Ishikawa (cell line): ENCODE results near the gene HLCS.

ENCODE experiments used
- CEBPB ChIP-seq: IDR thresholded peaks from 2 replicates; pipeline ENCODE4 v1.6.1; 2012
- CREB1 ChIP-seq: IDR thresholded peaks from 2 replicates; pipeline ENCODE4 v1.6.1; 2012; ENCODE audit warnings: low read depth
- EGR1 ChIP-seq: IDR thresholded peaks from 2 replicates; pipeline ENCODE4 v1.6.1; 2012
- EP300 ChIP-seq: IDR thresholded peaks from 2 replicates; pipeline ENCODE4 v1.6.1; 2012; ENCODE audit warnings: borderline replicate concordance
- FOXM1 ChIP-seq: IDR thresholded peaks from 2 replicates; pipeline ENCODE4 v1.6.1; 2012; ENCODE audit warnings: low read depth, borderline replicate concordance
- NFIC ChIP-seq: IDR thresholded peaks from 2 replicates; pipeline ENCODE4 v1.6.1; 2012
- RAD21 ChIP-seq: IDR thresholded peaks from 2 replicates; pipeline ENCODE4 v1.6.1; 2012; ENCODE audit warnings: low read depth
- TAF1 ChIP-seq: IDR thresholded peaks from 2 replicates; pipeline ENCODE4 v1.6.1; 2012; ENCODE audit warnings: low read depth, mild to moderate bottlenecking
- TCF12 ChIP-seq: IDR thresholded peaks from 2 replicates; pipeline ENCODE4 v1.6.1; 2012; ENCODE audit warnings: low read depth
- TEAD4 ChIP-seq: IDR thresholded peaks from 2 replicates; pipeline ENCODE4 v1.6.1; 2012
- YY1 ChIP-seq: IDR thresholded peaks from 2 replicates; pipeline ENCODE4 v1.6.1; 2012; ENCODE audit warnings: low read depth
- ZBTB7A ChIP-seq: IDR thresholded peaks from 2 replicates; pipeline ENCODE4 v1.6.1; 2012; ENCODE audit warnings: low read depth
- TF ChIP-seq, protein P1 (sequence below): IDR thresholded peaks from 2 replicates; pipeline ENCODE4 v1.6.1; 2012; ENCODE audit warnings: low read depth, mild to moderate bottlenecking
- TF ChIP-seq, protein P2 (sequence below): IDR thresholded peaks from 2 replicates; pipeline ENCODE4 v1.6.1; 2012
- TF ChIP-seq, protein P3 (sequence below): IDR thresholded peaks from 2 replicates; pipeline ENCODE4 v1.6.1; 2012

Gene HLCS

DNA sequence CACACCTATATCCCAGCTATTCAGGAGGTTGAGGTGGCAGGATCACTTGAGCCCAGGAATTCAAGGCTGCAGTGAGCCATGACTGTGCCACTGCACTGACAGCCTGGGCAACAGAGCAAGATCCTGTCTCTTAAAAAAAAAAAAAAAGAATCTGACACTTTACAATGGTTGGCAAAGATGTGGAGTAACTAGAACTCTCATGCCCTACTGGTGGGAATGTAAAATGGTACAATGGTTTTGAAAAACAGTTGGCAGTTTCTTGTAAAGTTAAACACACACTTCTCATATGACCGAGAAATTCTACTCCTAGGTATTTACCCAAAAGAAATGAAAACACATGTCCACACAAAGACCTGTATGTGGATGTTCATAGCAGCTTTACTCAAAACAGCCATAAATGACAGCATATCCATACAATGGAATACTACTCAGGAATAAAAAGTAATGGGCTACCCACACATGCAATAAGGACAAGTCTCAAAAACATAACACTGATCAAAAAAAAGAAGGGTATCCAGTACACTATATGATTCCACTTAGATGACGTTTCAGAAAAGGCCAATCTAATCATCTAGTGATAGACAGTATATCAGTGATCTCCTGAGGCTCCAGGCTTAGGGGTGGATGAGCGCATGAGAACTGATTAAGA is 58.1 kb downstream of the HLCS start:
- TF ChIP-seq TCF12 = no peak
- TF ChIP-seq, protein P1, sequence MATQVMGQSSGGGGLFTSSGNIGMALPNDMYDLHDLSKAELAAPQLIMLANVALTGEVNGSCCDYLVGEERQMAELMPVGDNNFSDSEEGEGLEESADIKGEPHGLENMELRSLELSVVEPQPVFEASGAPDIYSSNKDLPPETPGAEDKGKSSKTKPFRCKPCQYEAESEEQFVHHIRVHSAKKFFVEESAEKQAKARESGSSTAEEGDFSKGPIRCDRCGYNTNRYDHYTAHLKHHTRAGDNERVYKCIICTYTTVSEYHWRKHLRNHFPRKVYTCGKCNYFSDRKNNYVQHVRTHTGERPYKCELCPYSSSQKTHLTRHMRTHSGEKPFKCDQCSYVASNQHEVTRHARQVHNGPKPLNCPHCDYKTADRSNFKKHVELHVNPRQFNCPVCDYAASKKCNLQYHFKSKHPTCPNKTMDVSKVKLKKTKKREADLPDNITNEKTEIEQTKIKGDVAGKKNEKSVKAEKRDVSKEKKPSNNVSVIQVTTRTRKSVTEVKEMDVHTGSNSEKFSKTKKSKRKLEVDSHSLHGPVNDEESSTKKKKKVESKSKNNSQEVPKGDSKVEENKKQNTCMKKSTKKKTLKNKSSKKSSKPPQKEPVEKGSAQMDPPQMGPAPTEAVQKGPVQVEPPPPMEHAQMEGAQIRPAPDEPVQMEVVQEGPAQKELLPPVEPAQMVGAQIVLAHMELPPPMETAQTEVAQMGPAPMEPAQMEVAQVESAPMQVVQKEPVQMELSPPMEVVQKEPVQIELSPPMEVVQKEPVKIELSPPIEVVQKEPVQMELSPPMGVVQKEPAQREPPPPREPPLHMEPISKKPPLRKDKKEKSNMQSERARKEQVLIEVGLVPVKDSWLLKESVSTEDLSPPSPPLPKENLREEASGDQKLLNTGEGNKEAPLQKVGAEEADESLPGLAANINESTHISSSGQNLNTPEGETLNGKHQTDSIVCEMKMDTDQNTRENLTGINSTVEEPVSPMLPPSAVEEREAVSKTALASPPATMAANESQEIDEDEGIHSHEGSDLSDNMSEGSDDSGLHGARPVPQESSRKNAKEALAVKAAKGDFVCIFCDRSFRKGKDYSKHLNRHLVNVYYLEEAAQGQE = no peak
- TF ChIP-seq CREB1 = no peak
- TF ChIP-seq RAD21 = no peak
- TF ChIP-seq, protein P2, sequence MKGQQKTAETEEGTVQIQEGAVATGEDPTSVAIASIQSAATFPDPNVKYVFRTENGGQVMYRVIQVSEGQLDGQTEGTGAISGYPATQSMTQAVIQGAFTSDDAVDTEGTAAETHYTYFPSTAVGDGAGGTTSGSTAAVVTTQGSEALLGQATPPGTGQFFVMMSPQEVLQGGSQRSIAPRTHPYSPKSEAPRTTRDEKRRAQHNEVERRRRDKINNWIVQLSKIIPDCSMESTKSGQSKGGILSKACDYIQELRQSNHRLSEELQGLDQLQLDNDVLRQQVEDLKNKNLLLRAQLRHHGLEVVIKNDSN = no peak
- no peak for TF ChIP-seq ZBTB7A
- no peak for TF ChIP-seq NFIC
- TF ChIP-seq YY1 = no peak
- TF ChIP-seq CEBPB = no peak

- TF ChIP-seq YY1 = no peak
- no peak for TF ChIP-seq EP300
- TF ChIP-seq, protein P3, sequence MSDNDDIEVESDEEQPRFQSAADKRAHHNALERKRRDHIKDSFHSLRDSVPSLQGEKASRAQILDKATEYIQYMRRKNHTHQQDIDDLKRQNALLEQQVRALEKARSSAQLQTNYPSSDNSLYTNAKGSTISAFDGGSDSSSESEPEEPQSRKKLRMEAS = no peak
- TF ChIP-seq, protein P2 = no peak
- no peak for TF ChIP-seq TCF12
- TF ChIP-seq CREB1 = no peak
- no peak for TF ChIP-seq ZBTB7A
- no peak for TF ChIP-seq TAF1
These were observed 62.3 kb downstream of the HLCS start for GRCh38 chr21:36904093-36904666.

- no peak for TF ChIP-seq CREB1
- TF ChIP-seq, protein P1 = peak; percentile 68
- TF ChIP-seq, protein P3 = no peak
These were observed 63.7 kb downstream of the HLCS start for GRCh38 chr21:36902793-36903192.

- TF ChIP-seq, protein P3 = no peak
- TF ChIP-seq CEBPB = no peak
- TF ChIP-seq NFIC = no peak
These were observed 64.1 kb downstream of the HLCS start for GRCh38 chr21:36902331-36902730.

DNA sequence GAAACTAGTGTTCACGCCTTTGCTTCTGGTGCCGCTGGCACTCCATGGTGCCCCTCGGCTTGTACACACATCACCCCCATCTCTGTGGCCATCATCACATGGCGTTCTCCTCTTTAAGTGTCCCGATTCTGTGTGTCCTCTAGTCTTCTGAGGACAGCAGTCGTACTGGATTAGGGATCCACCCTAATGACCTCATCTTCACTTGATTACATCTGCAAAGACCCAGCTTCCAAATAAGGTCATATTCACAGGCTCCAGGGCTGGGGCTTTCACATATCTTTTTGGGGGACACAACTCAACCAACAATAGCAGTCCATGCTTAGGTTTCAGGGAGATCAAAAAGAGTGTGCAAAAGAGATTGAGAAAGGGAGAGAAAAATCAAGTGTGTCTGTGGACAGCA is 64.9 kb downstream of the HLCS start:
- TF ChIP-seq, protein P3 = no peak
- TF ChIP-seq TEAD4 (no peak), FOXM1 (no peak), CEBPB (no peak), ZBTB7A (no peak), EGR1 (no peak), TAF1 (no peak), EP300 (no peak), YY1 (no peak), CREB1 (no peak), NFIC (no peak), RAD21 (no peak), TCF12 (no peak)
- TF ChIP-seq, protein P2 = no peak
- TF ChIP-seq, protein P1 = no peak
